Endothelial cell of umbilical vein (primary cell): ENCODE measurements around the gene RABL6. TPM values are rescaled to one million over a fixed set of nuclear protein-coding genes. Genes with fewer than 3 reads are reported as not detected.

Experiments used
- BruUV-seq: library from RNA; stranded (reverse); fragments of 400-500 nt; replicated peaks from 2 replicates; lab custom pipeline; 2021; lab: Mats Ljungman, UMichigan
- CTCF ChIA-PET: fragments of 300-600, 350-600 bp; sonication (Branson Sonifier 250); formaldehyde crosslinking; loops from one replicate; lab custom pipeline; 2021; ENCODE audit warnings: antibody characterized with exemption, inconsistent platforms; lab: Charles Lee
- POLR2A ChIA-PET: fragments of 300-600, 350-600 bp; sonication (Branson Sonifier 250); formaldehyde crosslinking; loops from one replicate; lab custom pipeline; 2021; ENCODE audit warnings: antibody characterized with exemption, inconsistent platforms; lab: Charles Lee
- DNase-seq: peaks from one replicate; pipeline ENCODE4 v3.0.0-alpha.2; 2011; ENCODE audit warnings: low read depth, low spot score
- FAIRE-seq: peaks from 2 replicates; lab custom pipeline; 2011; peaks lifted over from hg19 to GRCh38; lab: Jason Lieb, UNC
- H2AFZ ChIP-seq: 2 replicates; pipeline ENCODE4 v1.6.0; 2012; ENCODE audit warnings: low read depth, low read length, control low read depth, inconsistent platforms
- H3K27ac ChIP-seq: 2 replicates; pipeline ENCODE4 v1.5.1; 2011; ENCODE audit warnings: low read depth, mild to moderate bottlenecking, control low read depth, low read length, moderate library complexity; ENCODE audit not compliant: insufficient read depth
- H3K27me3 ChIP-seq, 2 experiments: 2 replicates each; pipeline versions ENCODE4 v1.6.0 to v1.6.1; 2011; ENCODE audit warnings: low read length in 2 of 2, mixed read lengths in 1 of 2; ENCODE audit not compliant: control insufficient read depth in 2 of 2, insufficient read depth in 2 of 2
- H3K36me3 ChIP-seq, 2 experiments: 2 replicates in 1 of 2; 3 replicates in 1 of 2; pipeline ENCODE4 v1.5.1; 2011; ENCODE audit warnings: low read length in 2 of 2, mild to moderate bottlenecking in 1 of 2, moderate library complexity in 1 of 2; ENCODE audit not compliant: control insufficient read depth in 2 of 2, insufficient read depth in 2 of 2; ENCODE audit errors: extremely low read depth in 1 of 2
- H3K4me1 ChIP-seq: 3 replicates; pipeline ENCODE4 v1.5.1; 2011; ENCODE audit warnings: mild to moderate bottlenecking, low read length; ENCODE audit not compliant: control insufficient read depth, insufficient read depth; ENCODE audit errors: extremely low read depth
- H3K4me2 ChIP-seq: 2 replicates; pipeline ENCODE4 v1.6.1; 2011; ENCODE audit warnings: low read length, control low read depth, mixed read lengths; ENCODE audit not compliant: insufficient read depth
- H3K4me3 ChIP-seq, 3 experiments: fragments of 200-600 bp in 1 of 3; sonication (generic), shearing (Covaris generic) in 1 of 3; replicated peaks in 1 of 3; 2 replicates each; pipeline ENCODE4 v1.5.1; 2011 to 2016; ENCODE audit warnings: control low read depth in 3 of 3, low read length in 3 of 3, mild to moderate bottlenecking in 2 of 3, inconsistent platforms in 1 of 3, low read depth in 1 of 3, moderate library complexity in 1 of 3; ENCODE audit not compliant: insufficient read depth in 1 of 3
- H3K79me2 ChIP-seq: 2 replicates; pipeline ENCODE4 v1.6.0; 2012; ENCODE audit warnings: low read length, inconsistent platforms; ENCODE audit not compliant: control insufficient read depth, insufficient read depth
- H3K9ac ChIP-seq: replicated peaks from 2 replicates; pipeline ENCODE3; 2011; ENCODE audit warnings: low read length, control low read depth; ENCODE audit not compliant: insufficient read depth; ENCODE audit errors: extremely low read depth
- H3K9me1 ChIP-seq: replicated peaks from 3 replicates; pipeline ENCODE4 v1.6.0; 2011; ENCODE audit warnings: mild to moderate bottlenecking, low read length; ENCODE audit not compliant: control insufficient read depth, insufficient read depth; ENCODE audit errors: extremely low read depth
- H3K9me3 ChIP-seq: replicated peaks from 2 replicates; pipeline ENCODE4 v1.5.1; 2012; ENCODE audit warnings: low read length, inconsistent platforms; ENCODE audit not compliant: control insufficient read depth, insufficient read depth
- H4K20me1 ChIP-seq: replicated peaks from 2 replicates; pipeline ENCODE3; 2011; ENCODE audit warnings: mild to moderate bottlenecking, low read length; ENCODE audit not compliant: control insufficient read depth, insufficient read depth; ENCODE audit errors: extremely low read depth
- CTCF ChIP-seq, 2 donors: IDR thresholded peaks; 1 replicate in 1 of 2; 2 replicates in 1 of 2; pipeline ENCODE4 v1.5.1; 2011; ENCODE audit warnings: low read length in 2 of 2, mild to moderate bottlenecking in 2 of 2, moderate library complexity in 2 of 2, control low read depth in 1 of 2, inconsistent platforms in 1 of 2, low read depth in 1 of 2; ENCODE audit not compliant: insufficient read depth in 1 of 2; ENCODE audit errors: extremely low read depth in 1 of 2
- EZH2 ChIP-seq: IDR thresholded peaks from 2 replicates; pipeline ENCODE4 v1.6.1; 2012; ENCODE audit warnings: borderline replicate concordance, low read depth, mild to moderate bottlenecking, moderate library complexity, low read length, inconsistent platforms; ENCODE audit not compliant: severe bottlenecking
- FOS ChIP-seq: IDR thresholded peaks from 2 replicates; pipeline ENCODE4 v1.6.1; 2011; ENCODE audit warnings: mild to moderate bottlenecking, low read length, moderate library complexity, borderline replicate concordance; ENCODE audit not compliant: insufficient read depth
- GATA2 ChIP-seq: IDR thresholded peaks from 2 replicates; pipeline ENCODE4 v1.7.0; 2011; ENCODE audit warnings: low read depth, mild to moderate bottlenecking, moderate library complexity, mixed read lengths, low read length; ENCODE audit not compliant: insufficient read length, insufficient read depth
- JUN ChIP-seq: IDR thresholded peaks from 2 replicates; pipeline ENCODE4 v1.6.1; 2011; ENCODE audit warnings: borderline replicate concordance, low read depth; ENCODE audit not compliant: insufficient read length, insufficient read depth
- MAX ChIP-seq: IDR thresholded peaks from 2 replicates; pipeline ENCODE4 v1.6.1; 2011; ENCODE audit not compliant: insufficient read depth, insufficient read length
- MYC ChIP-seq: IDR thresholded peaks from one replicate; pipeline ENCODE4 v1.6.1; 2011; ENCODE audit warnings: mild to moderate bottlenecking, low read depth, low read length
- POLR2A ChIP-seq: IDR thresholded peaks from 2 replicates; pipeline ENCODE4 v1.6.1; 2012; ENCODE audit warnings: low read depth, mild to moderate bottlenecking, control low read depth, low read length
- POLR2AphosphoS5 ChIP-seq: IDR thresholded peaks from 2 replicates; pipeline ENCODE4 v1.6.1; 2012; ENCODE audit warnings: low read depth, mild to moderate bottlenecking, control low read depth, low read length, moderate library complexity; ENCODE audit not compliant: insufficient read depth
- dilution Hi-C: fragments of 300-500 bp; cut with MboI; formaldehyde crosslinking; loops from one replicate; pipeline ENCODE4 v1.15.0; 2019; ENCODE audit warnings: low sequenced_read_pairs; ENCODE audit not compliant: extremely low pct_ligation_motif_present
- intact Hi-C: fragments of 100-400 bp; cut with micrococcal nuclease; formaldehyde crosslinking; loops from one replicate; pipeline ENCODE4 v1.10.0; 2022
- polyA plus RNA-seq, 4 experiments: library from polyadenylated mRNA; depleted of rRNA in 3 of 4; stranded (reverse) in 3 of 4; unstranded in 1 of 4; fragments of >200 nt; gene quantifications; 2 replicates each; pipeline versions ENCODE4 v1.2.1 to v1.2.3, GENCODE V29; 2011 to 2012; ENCODE audit warnings: missing spikeins in 1 of 4
- total RNA-seq: library from RNA; stranded (reverse); gene quantifications from 2 replicates; pipeline ENCODE4 v1.2.3, GENCODE V29; 2021

The RABL6 gene
- total and polyA plus RNA-seq, 2 donors (not counting 3 experiments of a cell fraction or from before 2014, with no cell fraction given), result 60.8 to 112 TPM

GRCh38 chr9:136762221-136762691 is 45.5 kb upstream of the RABL6 start:
- H3K36me3 ChIP-seq, result no peaks in the 10 kb centered on the region
- no peaks in the 10 kb centered on the region for H3K9me1 ChIP-seq
- no peak overlapping the region for H3K9ac ChIP-seq
- H2AFZ ChIP-seq, result no peak overlapping the region
- H4K20me1 ChIP-seq, result no peaks in the 10 kb centered on the region
- no TSS peak for BruUV-seq
- H3K27me3 ChIP-seq, result no peaks in the 10 kb centered on the region
- FAIRE-seq, result no peak
- CTCF ChIA-PET, result interaction anchor here (0.7 kb wide), 1 partner anchor 17 kb away, joined by 3 read pairs; no protein-coding TSS in a partner anchor
- H3K9me3 ChIP-seq, result no peaks in the 10 kb centered on the region
- no peak overlapping the region for H3K4me2 ChIP-seq
- no peaks in the 10 kb centered on the region for H3K79me2 ChIP-seq
- intact Hi-C loops (no loop called here), dilution Hi-C loops (no loop called here)
- H3K27ac ChIP-seq, result no peak overlapping the region
- TF ChIP-seq MAX, result no peak
- TF ChIP-seq POLR2A, result no peak
- TF ChIP-seq POLR2AphosphoS5, result no peak
- no peak for TF ChIP-seq JUN
- no peak for TF ChIP-seq FOS
- TF ChIP-seq EZH2, result no peak
- no peak for TF ChIP-seq CTCF (IDR thresholded peaks at IDR 0.05; ENCODE audit: extremely low read depth in 1 of 2, insufficient read depth in 1 of 2, low read depth in 1 of 2, low read length in 2 of 2)
- no peak for TF ChIP-seq MYC
- TF ChIP-seq GATA2, result no peak
- no peak for DNase-seq
- no peak overlapping the region for H3K4me3 ChIP-seq
- H3K4me1 ChIP-seq, result no peaks in the 10 kb centered on the region
- POLR2A ChIA-PET, result no interaction called here
